GM12872 (cell line): ENCODE data around the gene ATP9B.

ENCODE experiments used
- CTCF ChIP-seq: IDR thresholded peaks from 3 replicates; pipeline ENCODE4 v1.5.1; 2011; ENCODE audit warnings: low read depth, mild to moderate bottlenecking, low read length, moderate library complexity; ENCODE audit not compliant: insufficient read depth

The ATP9B gene

DNA sequence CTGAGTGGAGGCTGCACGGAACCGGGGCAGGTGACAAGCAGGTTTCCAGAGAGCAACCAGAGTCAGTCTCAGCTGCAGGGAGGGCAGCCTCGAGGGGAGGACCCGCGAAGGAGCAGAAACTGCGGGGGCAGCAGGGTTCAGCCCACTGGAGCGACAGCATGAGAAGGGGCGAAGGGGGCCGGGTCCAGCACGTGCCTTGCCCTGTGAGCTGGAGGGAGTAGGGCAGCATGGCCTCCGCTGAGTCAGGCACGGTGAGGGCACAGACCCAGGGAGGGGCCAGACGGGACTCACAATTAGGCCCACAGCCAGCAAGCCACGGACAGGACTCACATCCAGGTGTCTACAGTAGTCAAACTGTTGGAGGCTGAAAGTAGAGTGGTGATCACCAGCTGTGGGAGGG, 22.7 kb upstream of the ATP9B start:
- no peak for TF ChIP-seq CTCF

- no peak for TF ChIP-seq CTCF
These were observed 21.5 kb upstream of the ATP9B start for GRCh38 chr18:79047556-79048244.

DNA sequence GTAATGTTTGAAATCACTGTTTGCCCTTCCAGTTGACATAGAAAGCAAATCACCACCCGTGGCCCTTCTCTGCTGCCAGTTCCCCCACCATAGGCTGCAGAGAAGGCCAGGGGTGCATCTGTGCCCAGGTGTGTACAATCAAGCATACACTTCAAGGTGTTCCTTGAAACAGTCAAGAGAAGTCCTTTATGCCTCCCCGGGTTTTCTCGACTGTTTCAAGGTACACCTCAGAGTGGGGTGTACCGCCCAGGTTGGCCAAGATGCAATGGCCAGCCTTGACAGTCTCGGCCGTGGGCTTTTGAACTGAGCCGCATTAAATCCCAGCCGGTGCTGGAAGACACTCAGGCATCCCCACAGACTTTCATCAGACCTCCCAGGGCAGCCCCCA, 21.0 kb upstream of the ATP9B start:
- TF ChIP-seq CTCF: no peak

DNA sequence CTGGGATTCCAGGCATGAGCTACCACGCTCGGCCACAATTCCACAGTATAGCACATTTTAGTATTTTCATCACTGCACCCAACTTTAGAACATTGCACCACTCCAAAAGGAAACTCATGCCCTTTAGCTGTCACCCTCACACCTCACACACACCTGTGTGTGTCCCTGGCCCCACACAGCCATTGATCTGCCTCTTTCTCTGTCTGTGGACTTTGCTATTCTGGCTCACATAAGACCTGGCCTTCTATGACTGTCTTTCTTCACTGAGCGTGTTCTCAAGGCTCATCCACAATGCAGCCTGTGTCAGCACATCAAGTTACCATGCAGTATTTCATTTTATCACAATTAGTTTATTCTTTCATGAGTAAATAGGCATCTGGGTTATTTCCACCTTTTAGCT, 19.7 kb upstream of the ATP9B start:
- TF ChIP-seq CTCF: no peak

GRCh38 chr18:79050005-79050404, 19.2 kb upstream of the ATP9B start:
- no peak for TF ChIP-seq CTCF

GRCh38 chr18:79056827-79057367, 12.3 kb upstream of the ATP9B start:
- no peak for TF ChIP-seq CTCF

DNA sequence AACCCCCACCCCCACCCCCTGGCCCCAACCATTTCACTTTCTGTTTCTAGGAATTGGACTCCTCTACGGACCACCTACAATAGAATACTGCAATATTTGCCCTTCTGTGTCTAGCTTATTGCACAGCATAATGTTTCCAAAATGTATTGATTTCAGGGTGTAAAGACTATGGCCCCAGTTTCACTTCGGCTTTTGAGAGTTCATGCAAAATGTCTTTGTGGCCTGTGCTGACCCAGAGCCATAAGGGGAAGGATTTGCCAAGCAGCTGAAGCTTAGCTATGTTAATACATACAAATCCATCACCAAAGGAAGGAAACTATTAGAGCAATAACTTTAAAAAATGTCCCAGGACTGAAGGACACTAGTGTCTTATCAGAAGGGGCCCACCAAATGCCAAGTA, 11.2 kb upstream of the ATP9B start:
- TF ChIP-seq CTCF: no peak
